ENCODE results near the gene LSM12. TPM values are rescaled to one million over a fixed set of nuclear protein-coding genes. Genes with fewer than 3 reads are reported as not detected.

The LSM12 gene
- total RNA-seq, 1 experiment from 2014 or later, result 128 TPM

GRCh38 chr17:44061446-44061845 lies 5.0 kb downstream of the LSM12 start:
- H2BK120ac ChIP-seq (ENCODE audit: low read depth, low read length, poor library complexity, severe bottlenecking), result no peak overlapping the region
- no peak overlapping the region for H2AFZ ChIP-seq (ENCODE audit: low read length)
- H3K27ac ChIP-seq (ENCODE audit: insufficient read length, low read depth, low read length), result no peak overlapping the region
- 0 out of 2 replicates have a peak, but pooled peaks cover 2% of the 10 kb centered on the region for H3K4me1 ChIP-seq (ENCODE audit: insufficient read depth, low read length)
- H3K56ac ChIP-seq (ENCODE audit: insufficient read length, low read depth, low read length), result no peak overlapping the region
- H3K4me2 ChIP-seq (ENCODE audit: insufficient read depth, insufficient read length, low read length), result no peak overlapping the region
- H3K79me1 ChIP-seq (ENCODE audit: insufficient read depth, low read depth, low read length, poor library complexity, severe bottlenecking), result peaks cover 9% of the 10 kb centered on the region
- no CpG with 5 or more reads among the region's 1 CpG for WGBS (ENCODE audit: extremely low coverage, insufficient read length, low lambda C conversion rate)
- DNase-seq, result no peak
- H3K4me1 Mint-ChIP-seq, result peaks cover 19 to 20% of the 10 kb centered on the region in 2 experiments; a peak in 3 of 4 replicates
- no peak overlapping the region for H3K23ac ChIP-seq (ENCODE audit: insufficient read length, low read depth, low read length)
- no peak overlapping the region for H4K8ac ChIP-seq (replicated peaks; ENCODE audit: insufficient read length, low read depth, low read length)
- H2BK20ac ChIP-seq (ENCODE audit: low read depth, low read length, poor library complexity, severe bottlenecking), result no peak overlapping the region
- H3K9me3 ChIP-seq (ENCODE audit: control insufficient read depth, low read depth, low read length), result no peaks in the 10 kb centered on the region
- H3K9me3 Mint-ChIP-seq, result no peaks in the 10 kb centered on the region
- H3K9ac ChIP-seq (ENCODE audit: extremely low read depth, insufficient read length, low read length), result no peak overlapping the region
- no peak overlapping the region for H3K14ac ChIP-seq (ENCODE audit: insufficient read depth, low read length)
- no peak overlapping the region for H4K5ac ChIP-seq (ENCODE audit: insufficient read length, low read depth, low read length)
- no peak overlapping the region for H3T11ph ChIP-seq (ENCODE audit: low read length)
- H3K79me2 ChIP-seq (ENCODE audit: insufficient read depth, low read length), result peaks cover 43% of the 10 kb centered on the region
- no peak overlapping the region for H2BK15ac ChIP-seq (ENCODE audit: low read depth, low read length)
- no peak for TF ChIP-seq CTCF (conservative IDR thresholded peaks at IDR 0.05)
- H2AK5ac ChIP-seq (ENCODE audit: insufficient read length, low read length), result no peak overlapping the region
- no peak overlapping the region for H2BK12ac ChIP-seq (ENCODE audit: insufficient read length, low read depth, low read length)
- no peak overlapping the region for H3K18ac ChIP-seq (ENCODE audit: insufficient read length, low read depth, low read length)
- H3K27me3 ChIP-seq (ENCODE audit: insufficient read depth, low read length), result no peaks in the 10 kb centered on the region
- H3K4me3 Mint-ChIP-seq, result no peak overlapping the region
- no peak overlapping the region for H2BK5ac ChIP-seq (ENCODE audit: insufficient read length, low read length)
- H3K4ac ChIP-seq (ENCODE audit: low read depth, low read length), result no peak overlapping the region
- no peaks in the 10 kb centered on the region for H4K20me1 ChIP-seq (ENCODE audit: control insufficient read depth, insufficient read depth, insufficient read length)
- H3K27me3 Mint-ChIP-seq (ENCODE audit: low read depth), result no peaks in the 10 kb centered on the region
- H3K36me3 Mint-ChIP-seq (ENCODE audit: insufficient read depth in 1 of 3, low read depth in 3 of 3), result peaks cover 47 to 70% (median 70%) of the 10 kb centered on the region in 3 experiments
- no peak overlapping the region for H4K91ac ChIP-seq (ENCODE audit: insufficient read length, low read depth, low read length)
- H3K27ac Mint-ChIP-seq, result no peak overlapping the region
- peaks cover 3% of the 10 kb centered on the region for H3K23me2 ChIP-seq (ENCODE audit: insufficient read length, low read depth, low read length, poor library complexity, severe bottlenecking)

Measured in H9 (cell line).